Hematopoietic multipotent progenitor cell treated with erythropoietin and hydrocortisone succinate and interleukin-3 and kit ligand, for 4 days (in vitro differentiated cells): ENCODE data around the gene SLC4A2.

Source experiments
- DNase-seq: peaks from one replicate; pipeline ENCODE4 v3.0.0-alpha.2; 2015

SLC4A2 gene

GRCh38 chr7:151095828-151096475, 36.6 kb downstream of the SLC4A2 start:
- DNase-seq: no peak

GRCh38 chr7:151099486-151100211, 40.3 kb downstream of the SLC4A2 start:
- no peak for DNase-seq

GRCh38 chr7:151100921-151101320, 41.5 kb downstream of the SLC4A2 start:
- no peak for DNase-seq

GRCh38 chr7:151101621-151102396, 42.4 kb downstream of the SLC4A2 start:
- no peak for DNase-seq

- DNase-seq: no peak
Observed at GRCh38 chr7:151102991-151103390, 43.6 kb downstream of the SLC4A2 start.

- DNase-seq: no peak
Observed at GRCh38 chr7:151103973-151104372, 44.6 kb downstream of the SLC4A2 start.

- DNase-seq: peak; percentile 37
Observed at GRCh38 chr7:151104411-151105235, 45.2 kb downstream of the SLC4A2 start.

- DNase-seq: no peak
Observed at GRCh38 chr7:151107882-151108281, 48.5 kb downstream of the SLC4A2 start.

- DNase-seq: no peak
Observed at GRCh38 chr7:151109094-151110048, 50.0 kb downstream of the SLC4A2 start.

- no peak for DNase-seq
Observed at GRCh38 chr7:151110236-151110940, 51.0 kb downstream of the SLC4A2 start.

- DNase-seq: peak; percentile 85
Observed at GRCh38 chr7:151110941-151111645, 51.7 kb downstream of the SLC4A2 start.

- DNase-seq: peak; percentile 35
Observed at GRCh38 chr7:151113344-151114150, 54.2 kb downstream of the SLC4A2 start.

GRCh38 chr7:151114151-151115090, 55.0 kb downstream of the SLC4A2 start:
- DNase-seq: peak; percentile 67

- peak; percentile 69 for DNase-seq
Observed at GRCh38 chr7:151115121-151115835, 55.9 kb downstream of the SLC4A2 start.

GRCh38 chr7:151115836-151116418, 56.5 kb downstream of the SLC4A2 start:
- no peak for DNase-seq

GRCh38 chr7:151116603-151117440, 57.4 kb downstream of the SLC4A2 start:
- no peak for DNase-seq
